HG03457 (cell line): Measurements from ENCODE around the gene MAPK12.
"Not testable (repeated sequence)": the region's sequence is repeated elsewhere in the genome, so short reads cannot be mapped to it uniquely, and the experiment has no call there.

Source experiments
- ATAC-seq: cut with Tn5 transposase; IDR thresholded peaks from one replicate; pipeline ENCODE4 v1.9.1; 2021; ENCODE audit warnings: moderate number of reproducible peaks; ENCODE audit not compliant: unreplicated experiment

The MAPK12 gene

DNA sequence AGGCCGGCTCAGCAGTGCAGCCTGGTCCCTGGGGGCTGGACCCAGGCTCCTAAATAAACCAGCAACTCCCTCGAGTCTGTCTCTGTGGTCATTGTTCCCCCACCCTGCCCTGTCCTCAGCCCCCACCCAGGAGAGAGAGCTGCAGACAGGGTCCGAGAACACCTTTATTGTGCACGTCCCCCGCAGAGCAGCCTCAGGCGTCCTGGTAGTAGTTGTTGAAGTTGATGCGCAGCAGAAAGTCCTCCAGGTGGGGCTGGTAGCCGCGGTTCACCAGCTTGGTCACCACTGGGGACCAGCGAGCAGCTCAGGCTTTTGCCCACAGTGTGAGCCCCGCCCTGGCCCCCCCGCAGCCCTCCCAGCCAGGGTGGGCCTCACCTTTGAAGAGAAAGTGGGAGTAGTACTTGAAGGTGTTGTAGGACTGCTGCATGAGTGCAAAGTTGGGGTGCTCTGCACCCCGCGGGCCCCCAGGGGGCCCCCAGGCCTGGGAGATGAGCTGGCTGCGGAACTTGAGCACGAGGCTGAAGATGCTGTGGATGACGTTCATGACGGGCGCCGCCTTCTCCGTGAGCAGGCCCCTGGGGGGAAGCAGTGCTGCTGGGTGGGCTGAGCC lies 43.8 kb downstream of the MAPK12 start:
- ATAC-seq, result no peak

- ATAC-seq, result no peak
Observed at GRCh38 chr22:50216684-50217520, 44.6 kb downstream of the MAPK12 start.

DNA sequence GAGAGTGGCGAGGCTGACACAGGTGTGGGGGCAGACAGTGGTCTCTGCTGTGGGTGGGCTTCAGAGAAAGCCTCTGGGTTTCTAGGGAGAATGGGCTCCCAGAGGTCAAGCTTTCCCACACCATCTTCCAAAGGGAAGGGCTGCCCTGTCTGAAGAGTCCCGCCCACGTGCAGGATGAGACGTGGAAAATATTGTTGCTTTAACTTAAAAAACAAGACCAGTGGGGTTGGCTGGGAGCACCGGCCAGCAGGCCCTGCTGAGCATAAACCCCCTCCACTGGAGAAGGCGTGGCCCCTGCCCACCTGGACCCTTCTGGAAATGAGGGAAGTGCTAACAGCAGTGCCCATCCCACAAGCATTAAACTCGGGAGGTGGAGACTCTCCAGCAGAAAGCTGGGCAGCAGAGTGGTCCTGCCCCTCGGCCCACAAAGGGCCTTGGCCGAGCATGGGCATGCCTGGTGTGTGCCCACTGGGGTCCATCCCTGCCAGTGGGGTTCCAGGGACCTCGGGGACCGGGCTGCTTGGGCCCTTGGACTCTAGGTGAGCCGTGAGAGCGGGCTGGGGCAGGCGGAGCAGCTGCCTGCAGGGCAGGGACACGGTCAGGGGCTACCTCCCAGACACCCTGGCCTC lies 45.3 kb downstream of the MAPK12 start:
- no peak for ATAC-seq

DNA sequence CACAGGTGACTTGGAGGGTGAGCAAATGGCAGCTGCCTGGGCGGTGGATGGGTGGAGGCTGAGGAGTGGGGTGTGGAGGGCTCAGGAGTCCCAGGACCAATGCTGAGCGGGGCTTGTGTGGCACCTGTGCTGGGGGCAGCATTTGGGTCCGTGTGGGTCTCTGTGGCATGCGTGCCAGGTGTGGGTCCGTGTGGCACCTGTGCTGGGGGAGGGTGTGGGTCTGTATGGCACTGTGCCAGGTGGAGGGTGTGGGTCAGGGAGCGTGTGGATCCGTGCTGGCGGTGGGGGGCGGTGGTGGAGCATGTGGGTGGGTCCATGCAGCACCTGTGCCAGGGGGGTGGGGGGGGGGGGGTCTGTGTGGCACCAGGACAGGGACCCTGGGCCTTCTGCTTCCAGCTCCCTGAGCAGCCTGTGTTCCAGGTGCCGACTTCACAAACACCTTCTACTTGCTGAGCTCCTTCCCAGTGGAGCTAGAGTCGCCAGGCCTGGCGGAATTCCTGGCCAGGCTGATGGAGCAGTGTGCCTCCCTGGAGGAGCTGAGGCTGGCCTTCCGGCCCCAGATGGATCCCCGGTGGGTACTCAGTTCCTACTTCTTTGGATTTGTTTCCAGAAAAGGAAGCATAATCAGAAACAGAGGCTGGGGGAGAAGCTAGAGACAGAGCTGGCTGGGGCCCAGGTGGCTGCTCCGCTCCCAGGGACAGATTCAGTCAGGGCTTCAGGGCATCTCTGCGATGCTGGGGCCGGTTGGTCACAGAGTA lies 46.0 kb downstream of the MAPK12 start:
- ATAC-seq, result no peak

- ATAC-seq, result no peak
Observed at GRCh38 chr22:50213263-50213662, 48.2 kb downstream of the MAPK12 start.

GRCh38 chr22:50211147-50211546 lies 50.3 kb downstream of the MAPK12 start:
- ATAC-seq, result no peak

DNA sequence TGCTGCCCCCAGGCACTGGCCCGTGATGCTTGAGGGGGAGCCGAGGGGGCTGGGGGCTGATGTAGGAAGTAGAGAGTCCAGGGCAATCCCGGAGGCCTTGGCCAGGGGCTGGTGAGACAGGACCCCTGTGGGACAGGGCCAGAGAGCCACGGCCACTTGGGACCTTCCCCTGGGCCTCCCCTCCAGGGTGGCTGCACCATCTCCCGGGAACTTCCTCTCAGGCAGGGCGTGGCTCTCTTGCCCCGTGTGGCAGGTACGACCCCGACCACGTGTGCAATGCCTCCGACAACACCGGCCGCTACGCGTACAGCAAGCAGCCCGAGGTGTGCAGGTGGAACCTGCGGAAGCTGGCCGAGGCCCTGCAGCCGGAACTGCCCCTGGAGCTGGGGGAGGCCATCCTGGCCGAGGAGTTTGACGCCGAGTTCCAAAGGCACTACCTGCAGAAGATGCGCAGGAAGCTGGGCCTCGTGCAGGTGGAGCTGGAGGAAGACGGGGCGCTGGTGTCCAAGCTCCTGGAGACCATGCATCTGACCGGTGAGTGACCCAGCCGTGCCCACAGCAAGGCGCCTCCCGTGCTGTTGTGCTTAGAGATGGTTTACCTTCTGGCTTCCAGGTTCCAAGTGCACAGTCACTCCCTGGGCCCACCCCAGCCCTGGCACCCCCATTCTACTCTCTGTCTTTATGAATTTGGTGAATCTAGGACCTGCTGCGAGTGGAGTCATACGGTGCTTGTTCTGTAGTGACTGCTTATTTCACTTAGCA lies 50.9 kb downstream of the MAPK12 start:
- no peak for ATAC-seq

GRCh38 chr22:50209893-50210292 lies 51.6 kb downstream of the MAPK12 start:
- ATAC-seq, result no peak

- ATAC-seq, result no peak
Observed at GRCh38 chr22:50208939-50209892, 52.3 kb downstream of the MAPK12 start.

GRCh38 chr22:50208430-50208938 lies 53.0 kb downstream of the MAPK12 start:
- ATAC-seq, result no peak

DNA sequence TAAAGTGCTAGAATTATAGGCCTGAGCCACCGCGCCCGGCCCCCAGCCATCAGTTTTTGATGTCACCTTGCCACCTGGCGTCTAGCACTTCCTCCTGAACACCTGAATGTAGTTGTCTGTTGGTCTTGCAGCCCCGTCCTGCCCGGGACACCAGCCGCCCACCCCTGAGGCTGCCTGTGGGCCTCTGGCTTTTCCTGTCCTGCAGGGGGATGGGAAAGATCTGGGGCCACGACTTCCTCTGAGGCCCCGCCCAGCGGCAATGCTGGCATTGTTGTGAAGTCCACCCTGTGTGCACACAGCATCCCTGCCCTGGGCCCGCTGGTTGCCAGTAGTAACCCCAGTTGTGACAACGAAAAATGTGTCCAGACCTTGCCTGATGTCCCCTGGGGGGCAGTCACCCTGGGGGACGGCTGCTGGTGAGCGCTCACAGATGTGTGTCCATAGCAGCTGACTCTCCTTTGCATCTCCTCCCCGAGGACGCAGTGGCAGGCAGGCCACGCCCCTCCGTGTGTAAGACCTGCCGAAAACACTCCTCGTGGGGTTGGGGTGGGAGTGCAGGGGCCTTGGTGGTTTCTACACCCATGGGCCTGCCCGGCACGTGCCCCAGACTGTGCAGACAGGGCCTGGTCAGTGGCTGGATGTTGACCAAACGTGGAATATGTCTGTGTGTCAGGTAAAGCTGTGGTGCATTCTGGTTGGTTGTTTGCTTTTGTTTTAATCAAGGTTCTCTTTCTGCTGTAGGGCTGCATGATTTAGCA lies 53.9 kb downstream of the MAPK12 start:
- ATAC-seq, result no peak

DNA sequence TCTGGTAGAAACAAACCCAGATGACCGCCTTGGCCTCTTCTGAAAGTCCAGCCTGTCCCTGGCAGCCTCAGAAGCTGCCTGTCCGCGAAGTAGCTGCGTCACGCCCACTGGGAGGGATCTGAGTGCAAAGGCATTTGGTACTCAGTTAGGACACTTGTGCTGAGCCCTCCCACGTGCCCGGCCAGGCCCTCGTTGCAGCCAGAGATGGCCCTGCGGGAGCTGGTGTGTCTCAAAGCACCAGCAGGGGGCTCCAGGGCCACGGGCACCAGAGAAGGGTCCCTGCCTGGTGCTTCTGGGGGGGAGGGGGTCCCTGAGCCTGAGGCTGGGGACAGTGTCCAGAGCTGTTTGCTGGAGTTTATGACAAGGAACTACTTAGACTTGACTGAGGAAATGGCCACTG lies 54.9 kb downstream of the MAPK12 start:
- ATAC-seq, result no peak

DNA sequence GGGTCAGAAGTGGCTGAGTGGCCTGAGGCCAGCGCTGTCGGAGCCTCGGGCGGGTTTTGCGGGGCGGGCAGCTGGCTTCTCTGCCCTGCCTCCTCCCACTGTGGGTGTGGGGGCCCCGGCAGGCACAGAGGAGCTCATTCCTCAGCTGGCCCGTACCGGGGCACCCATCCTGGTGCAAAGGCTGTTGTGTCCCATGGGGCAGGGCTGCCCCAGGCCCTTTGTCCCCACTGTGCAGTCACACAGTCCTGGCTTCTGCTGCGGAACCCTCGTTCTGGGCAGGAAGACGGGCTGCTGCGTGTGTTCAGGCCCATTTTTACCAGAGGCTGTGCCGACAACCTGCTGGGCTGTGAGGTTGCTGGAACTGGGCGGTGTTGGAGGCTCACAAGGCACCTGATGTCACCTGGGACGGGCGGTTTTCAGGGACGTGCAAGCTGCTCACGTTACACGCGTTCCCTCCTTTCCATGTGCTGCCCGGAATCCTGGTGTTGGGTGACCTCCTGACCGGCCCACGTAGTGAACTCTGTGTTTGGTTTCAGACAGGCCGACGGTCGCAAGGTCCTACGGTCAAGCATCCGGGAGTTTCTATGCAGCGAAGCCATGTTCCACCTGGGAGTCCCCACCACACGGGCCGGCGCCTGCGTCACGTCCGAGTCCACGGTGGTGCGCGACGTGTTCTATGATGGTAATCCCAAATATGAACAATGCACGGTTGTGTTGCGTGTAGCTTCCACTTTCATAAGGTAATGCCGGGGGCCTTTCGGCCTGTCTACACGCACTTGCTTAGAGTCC lies 55.5 kb downstream of the MAPK12 start:
- no peak for ATAC-seq

GRCh38 chr22:50204998-50205397 lies 56.5 kb downstream of the MAPK12 start:
- ATAC-seq, result not testable (repeated sequence)

GRCh38 chr22:50204571-50204970 lies 56.9 kb downstream of the MAPK12 start:
- no peak for ATAC-seq

GRCh38 chr22:50203288-50203687 lies 58.2 kb downstream of the MAPK12 start:
- no peak for ATAC-seq
